C4-2B (cell line): ENCODE measurements around the gene SRCIN1.
"Not testable (repeated sequence)": the region's sequence is repeated elsewhere in the genome, so short reads cannot be mapped to it uniquely, and the experiment has no call there.

Experiments
- H3K27ac ChIP-seq: fragments of 450-650 bp; 2 replicates; pipeline ENCODE4 v1.5.1; 2017
- ZFX ChIP-seq: fragments of 450-650 bp; IDR thresholded peaks from 2 replicates; pipeline ENCODE4 v1.6.1; 2017
- TF ChIP-seq, protein P1 (sequence below): fragments of 450-650 bp; conservative IDR thresholded peaks from 2 replicates; pipeline ENCODE4 v1.5.1; 2017; ENCODE audit warnings: mild to moderate bottlenecking

The SRCIN1 gene

DNA sequence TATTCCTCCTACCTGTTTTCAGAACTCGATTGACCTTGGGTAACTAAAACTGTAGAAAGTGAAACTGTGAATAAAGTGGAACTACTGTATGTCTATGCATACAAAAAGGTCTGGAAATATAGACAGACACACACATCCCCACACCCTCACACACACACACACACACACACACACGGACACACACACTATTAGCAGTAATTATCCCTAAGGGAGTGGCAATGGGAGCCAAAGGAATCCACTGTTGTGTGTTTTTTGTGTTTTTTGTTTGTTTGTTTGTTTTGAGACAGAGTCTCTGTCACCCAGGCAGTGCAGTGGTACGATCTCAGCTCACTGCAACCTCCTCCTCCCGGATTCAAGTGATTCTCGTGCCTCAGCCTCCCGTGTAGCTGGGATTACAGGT lies 26.6 kb upstream of the SRCIN1 start:
- no peak overlapping the region for H3K27ac ChIP-seq
- no peak for TF ChIP-seq ZFX
- TF ChIP-seq, protein P1, sequence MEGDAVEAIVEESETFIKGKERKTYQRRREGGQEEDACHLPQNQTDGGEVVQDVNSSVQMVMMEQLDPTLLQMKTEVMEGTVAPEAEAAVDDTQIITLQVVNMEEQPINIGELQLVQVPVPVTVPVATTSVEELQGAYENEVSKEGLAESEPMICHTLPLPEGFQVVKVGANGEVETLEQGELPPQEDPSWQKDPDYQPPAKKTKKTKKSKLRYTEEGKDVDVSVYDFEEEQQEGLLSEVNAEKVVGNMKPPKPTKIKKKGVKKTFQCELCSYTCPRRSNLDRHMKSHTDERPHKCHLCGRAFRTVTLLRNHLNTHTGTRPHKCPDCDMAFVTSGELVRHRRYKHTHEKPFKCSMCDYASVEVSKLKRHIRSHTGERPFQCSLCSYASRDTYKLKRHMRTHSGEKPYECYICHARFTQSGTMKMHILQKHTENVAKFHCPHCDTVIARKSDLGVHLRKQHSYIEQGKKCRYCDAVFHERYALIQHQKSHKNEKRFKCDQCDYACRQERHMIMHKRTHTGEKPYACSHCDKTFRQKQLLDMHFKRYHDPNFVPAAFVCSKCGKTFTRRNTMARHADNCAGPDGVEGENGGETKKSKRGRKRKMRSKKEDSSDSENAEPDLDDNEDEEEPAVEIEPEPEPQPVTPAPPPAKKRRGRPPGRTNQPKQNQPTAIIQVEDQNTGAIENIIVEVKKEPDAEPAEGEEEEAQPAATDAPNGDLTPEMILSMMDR = no peak

DNA sequence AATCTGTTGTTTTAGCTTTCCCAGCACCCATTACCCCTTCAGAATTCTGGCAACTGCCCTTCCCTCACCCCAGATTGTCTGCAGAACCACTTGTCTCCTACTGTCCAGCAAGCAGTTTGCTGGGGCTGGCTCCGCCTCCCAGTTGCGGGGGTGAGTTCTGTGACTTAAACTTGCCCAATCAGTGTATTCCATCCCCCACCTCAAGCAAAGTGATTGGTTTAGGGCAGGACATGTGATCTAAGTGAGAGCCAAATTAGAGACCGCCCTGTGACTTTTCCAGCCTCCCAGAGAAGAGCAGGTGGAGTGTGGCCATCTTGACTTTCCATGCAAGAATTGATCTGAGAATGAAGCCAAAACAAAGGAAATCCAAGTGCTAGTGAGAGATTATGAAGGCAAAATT lies 22.7 kb upstream of the SRCIN1 start:
- TF ChIP-seq, protein P1 = no peak
- no peak for TF ChIP-seq ZFX
- no peak overlapping the region for H3K27ac ChIP-seq

DNA sequence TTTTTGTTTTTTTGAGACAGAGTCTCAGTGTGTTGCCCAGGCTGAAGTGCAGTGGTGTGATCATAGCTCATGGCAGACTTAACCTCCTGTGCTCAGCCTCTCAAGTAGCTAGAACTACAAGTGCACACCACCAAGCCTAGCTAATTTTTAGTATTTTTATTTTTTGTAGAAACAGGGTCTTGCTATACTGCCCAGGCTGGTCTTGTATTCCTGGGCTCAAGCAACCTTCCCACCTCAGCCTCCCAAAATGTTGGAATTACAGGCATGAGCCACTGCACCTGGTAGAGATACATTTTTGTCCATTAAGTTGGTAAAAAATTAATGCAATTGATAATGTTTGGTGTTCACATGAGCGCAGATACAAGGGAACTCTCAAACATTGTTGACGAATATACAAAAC lies 22.2 kb upstream of the SRCIN1 start:
- TF ChIP-seq, protein P1 = no peak
- no peak for TF ChIP-seq ZFX
- no peak overlapping the region for H3K27ac ChIP-seq

DNA sequence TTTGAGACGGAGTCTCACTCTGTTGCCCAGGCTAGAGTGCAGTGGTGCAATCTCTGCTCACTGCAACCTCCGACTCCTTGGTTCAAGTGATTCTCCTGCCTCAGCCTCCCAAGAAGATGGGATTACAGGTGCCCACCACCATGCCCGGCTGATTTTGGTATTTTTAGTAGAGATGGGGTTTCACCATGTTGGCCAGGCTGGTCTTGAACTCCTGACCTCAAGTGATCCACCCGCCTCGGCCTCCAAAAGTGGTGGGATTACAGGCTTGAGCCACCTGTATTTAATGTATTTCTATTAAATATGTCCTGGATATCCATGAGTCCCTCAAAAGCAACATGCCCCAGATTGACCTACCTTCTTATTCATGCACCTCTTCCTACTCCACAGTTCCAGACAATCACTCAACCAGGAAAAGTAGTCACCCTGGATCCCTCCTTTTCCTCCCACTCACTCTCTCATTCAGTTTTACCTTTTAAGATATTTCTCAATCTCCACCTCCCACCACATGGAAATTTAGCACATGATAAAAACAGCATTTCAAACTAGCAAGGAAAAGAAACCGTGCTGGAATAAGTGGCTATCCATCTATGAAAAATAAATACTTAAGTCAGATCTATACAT lies 21.0 kb upstream of the SRCIN1 start:
- not testable (repeated sequence) for H3K27ac ChIP-seq

DNA sequence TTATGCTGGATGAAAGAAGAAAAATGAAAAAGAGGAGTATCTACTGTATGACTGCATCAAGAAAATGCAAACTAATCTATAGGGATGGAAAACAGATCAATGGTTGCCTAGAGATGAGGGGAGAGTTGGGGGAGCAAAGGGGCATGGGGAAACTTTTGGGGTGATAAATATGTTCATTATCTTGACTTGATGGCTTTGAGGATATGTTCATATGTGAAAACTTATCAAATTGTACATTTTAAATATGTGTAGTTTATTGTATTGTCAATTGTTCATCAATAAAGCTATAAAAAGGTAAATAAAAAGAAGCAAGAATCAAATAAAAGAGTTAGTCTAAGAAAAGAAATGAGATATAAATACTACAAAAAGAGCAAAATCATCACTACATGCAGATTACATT lies 19.7 kb upstream of the SRCIN1 start:
- no peak overlapping the region for H3K27ac ChIP-seq
- TF ChIP-seq, protein P1 = no peak
- no peak for TF ChIP-seq ZFX

DNA sequence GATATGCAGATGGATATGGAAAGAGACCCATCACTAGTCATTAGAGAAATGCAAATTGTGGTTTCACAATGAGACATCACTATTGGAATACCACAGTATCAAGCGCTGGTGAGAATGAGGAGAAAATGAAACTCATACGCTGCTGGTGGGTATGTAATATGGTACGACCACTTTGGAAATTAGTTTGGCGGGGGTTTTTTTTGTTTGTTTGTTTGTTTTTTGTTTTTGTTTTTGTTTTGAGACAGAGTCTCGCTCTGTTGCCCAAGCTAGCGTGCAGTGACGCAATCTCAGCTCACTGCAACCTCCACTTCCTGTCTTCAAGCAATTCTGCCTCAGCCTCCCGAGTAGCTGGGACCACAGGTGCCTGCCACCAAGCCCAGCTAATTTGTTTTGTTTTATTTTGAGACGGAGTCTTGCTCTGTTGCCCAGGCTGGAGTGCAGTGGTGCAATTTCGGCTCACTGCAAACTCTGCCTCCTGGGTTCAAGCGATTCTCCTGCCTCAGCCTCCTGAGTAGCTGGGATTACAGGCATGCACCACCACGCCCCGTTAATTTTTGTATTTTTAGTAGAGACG lies 19.1 kb upstream of the SRCIN1 start:
- not testable (repeated sequence) for H3K27ac ChIP-seq

DNA sequence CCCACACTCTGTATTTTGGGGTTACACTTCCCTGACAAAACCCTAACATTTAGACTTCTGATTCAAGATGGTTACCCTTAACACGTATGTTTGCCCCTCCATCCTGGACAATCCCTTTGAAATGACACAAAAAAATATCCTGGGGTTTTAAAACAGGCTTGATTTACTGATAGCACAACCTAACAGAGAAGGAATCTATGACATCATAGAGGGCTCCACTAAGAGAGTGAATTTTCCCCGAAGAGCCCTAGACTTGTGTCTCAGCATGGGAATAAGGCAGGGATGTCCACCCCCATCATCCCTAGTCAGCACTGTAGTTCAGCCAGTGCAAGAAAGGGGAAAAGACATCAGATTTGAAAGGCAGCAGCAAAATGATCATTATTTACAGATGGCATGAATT lies 15.8 kb upstream of the SRCIN1 start:
- TF ChIP-seq ZFX = no peak
- TF ChIP-seq, protein P1 = no peak
- no peak overlapping the region for H3K27ac ChIP-seq

DNA sequence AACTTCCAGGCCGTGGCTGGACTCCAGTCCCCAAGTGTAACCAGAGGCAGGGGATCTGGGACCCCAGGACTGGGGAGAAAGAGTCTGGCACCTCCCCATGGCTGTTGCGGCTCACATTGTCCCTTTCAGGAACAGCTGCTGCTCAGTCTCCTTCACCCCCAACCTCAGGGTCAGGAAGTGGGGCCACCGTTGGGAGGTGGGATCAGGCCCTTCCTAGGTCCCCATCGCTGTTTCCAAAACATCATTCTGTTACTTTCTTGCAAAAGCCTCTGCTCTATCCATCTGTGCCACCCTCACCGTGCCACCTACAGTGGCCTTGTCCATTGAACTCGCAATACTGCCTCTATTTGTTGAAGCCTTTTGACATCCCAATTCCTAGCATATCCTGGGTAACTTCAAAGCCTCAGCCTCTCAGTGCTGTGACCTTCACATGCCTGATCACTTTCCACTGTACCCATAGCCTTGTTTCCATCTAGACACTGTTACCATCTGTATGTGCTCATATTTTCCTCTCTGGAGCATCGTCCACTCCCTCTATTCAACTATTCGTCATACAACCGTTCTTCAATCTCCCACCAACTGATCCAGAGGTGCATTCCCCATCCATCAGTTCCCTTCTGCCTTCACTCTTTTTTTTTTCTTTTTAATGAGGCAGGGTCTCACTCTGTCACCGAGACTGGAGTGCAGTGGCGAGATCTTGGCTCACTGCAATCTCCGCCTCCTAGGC lies 15.0 kb upstream of the SRCIN1 start:
- H3K27ac ChIP-seq = no peak overlapping the region

More for the DNA sequence above, 15.0 kb upstream of the SRCIN1 start:
- no peak for TF ChIP-seq ZFX
- TF ChIP-seq, protein P1 = no peak
